Measurements from ENCODE around the gene COX4I2.
A peak's percentile ranks its signal among the peaks of the same experiment; 100 is the strongest.

The COX4I2 gene

GRCh38 chr20:31673943-31674463 is 36.3 kb downstream of the COX4I2 start:
- DNase-seq = no peak
- intact Hi-C loops (cut with DNase I) = no loop called here

- peak in 8 of 10 donors; percentile 27 to 93 (median 56) for DNase-seq
- intact Hi-C loops (cut with DNase I) = no loop called here
Observed at GRCh38 chr20:31674895-31675827, 37.4 kb downstream of the COX4I2 start.

GRCh38 chr20:31675828-31676608 is 38.3 kb downstream of the COX4I2 start:
- intact Hi-C loops (cut with DNase I) = no loop called here
- peak in 5 of 10 donors; percentile 39 to 86 (median 52) for DNase-seq

GRCh38 chr20:31676609-31676989 is 38.9 kb downstream of the COX4I2 start:
- intact Hi-C loops (cut with DNase I) = no loop called here
- peak in 1 of 10 donors; percentile 53 for DNase-seq

- peak in 1 of 10 donors; percentile 31 for DNase-seq
- intact Hi-C loops (cut with DNase I) = no loop called here
Observed at GRCh38 chr20:31677553-31678260, 40.0 kb downstream of the COX4I2 start.

- peak in 1 of 10 donors; percentile 59 for DNase-seq
- intact Hi-C loops (cut with DNase I) = no loop called here
Observed at GRCh38 chr20:31678389-31679356, 41.0 kb downstream of the COX4I2 start.

GRCh38 chr20:31679357-31680285 is 41.9 kb downstream of the COX4I2 start:
- intact Hi-C loops (cut with DNase I) = no loop called here
- DNase-seq = peak in 1 of 10 donors; percentile 11

GRCh38 chr20:31680286-31681127 is 42.8 kb downstream of the COX4I2 start:
- DNase-seq = peak in 1 of 10 donors; percentile 62
- intact Hi-C loops (cut with DNase I) = no loop called here

GRCh38 chr20:31681128-31681727 is 43.5 kb downstream of the COX4I2 start:
- DNase-seq = peak in 1 of 10 donors; percentile 56
- intact Hi-C loops (cut with DNase I) = no loop called here

- intact Hi-C loops (cut with DNase I) = no loop called here
- peak in 1 of 10 donors; percentile 30 for DNase-seq
Observed at GRCh38 chr20:31681769-31682168, 44.1 kb downstream of the COX4I2 start.

GRCh38 chr20:31682352-31682751 is 44.6 kb downstream of the COX4I2 start:
- DNase-seq = no peak
- intact Hi-C loops (cut with DNase I) = no loop called here

GRCh38 chr20:31682927-31683326 is 45.2 kb downstream of the COX4I2 start:
- intact Hi-C loops (cut with DNase I) = no loop called here
- DNase-seq = no peak

- intact Hi-C loops (cut with DNase I) = no loop called here
- no peak for DNase-seq
Observed at GRCh38 chr20:31684153-31685015, 46.7 kb downstream of the COX4I2 start.

GRCh38 chr20:31685853-31686643 is 48.3 kb downstream of the COX4I2 start:
- intact Hi-C loops (cut with DNase I) = no loop called here
- no peak for DNase-seq

- DNase-seq = no peak
- intact Hi-C loops (cut with DNase I) = no loop called here
Observed at GRCh38 chr20:31687777-31688176, 50.1 kb downstream of the COX4I2 start.

Measured in posterior cingulate gyrus (tissue), 11 donors.